IMR-90 (cell line): ENCODE measurements around the gene TACC3. TPM values are rescaled to one million over a fixed set of nuclear protein-coding genes. Genes with fewer than 3 reads are reported as not detected.

ENCODE experiments used
- ATAC-seq: fragments of 200-7000 bp; cut with Tn5 transposase; 2 replicates; pipeline ENCODE4 v1.9.1; 2020; ENCODE audit warnings: low read depth, mild to moderate bottlenecking, moderate library complexity
- BruUV-seq: library from RNA; stranded (reverse); fragments of 400-500 nt; replicated peaks from 2 replicates; lab custom pipeline; 2021; lab: Mats Ljungman, UMichigan
- CTCF ChIA-PET: fragments of 300-600 bp; formaldehyde crosslinking; extraction: SDS; loops from one replicate; lab custom pipeline; 2021; ENCODE audit warnings: antibody characterized with exemption; lab: Yijun Ruan, JAX
- POLR2A ChIA-PET: fragments of 300-600 bp; sonication (Branson Sonifier 250); formaldehyde crosslinking; loops from one replicate; lab custom pipeline; 2022; ENCODE audit warnings: antibody characterized with exemption; ENCODE audit not compliant: unreplicated experiment; lab: Charles Lee
- DNase-seq: peaks from one replicate; pipeline ENCODE4 v3.0.0; 2013
- H2AFZ ChIP-seq: replicated peaks from 2 replicates; pipeline ENCODE3; 2013; ENCODE audit warnings: low read length, mild to moderate bottlenecking; ENCODE audit not compliant: poor library complexity
- H2AK5ac ChIP-seq: 2 replicates; pipeline ENCODE4 v1.6.1; 2013; ENCODE audit warnings: low read depth, low read length, inconsistent platforms
- H2AK9ac ChIP-seq: replicated peaks from 2 replicates; pipeline ENCODE3; 2013; ENCODE audit warnings: mild to moderate bottlenecking, low read depth, low read length, moderate library complexity; ENCODE audit not compliant: poor library complexity
- H2BK120ac ChIP-seq: 2 replicates; pipeline ENCODE4 v1.6.1; 2013; ENCODE audit warnings: low read depth, low read length, inconsistent platforms
- H2BK15ac ChIP-seq: 3 replicates; pipeline ENCODE4 v1.6.1; 2013; ENCODE audit warnings: low read depth, low read length, inconsistent platforms
- H2BK20ac ChIP-seq: 2 replicates; pipeline ENCODE4 v1.6.1; 2013; ENCODE audit warnings: low read depth, mild to moderate bottlenecking, inconsistent platforms, low read length, moderate library complexity
- H2BK5ac ChIP-seq: 2 replicates; pipeline ENCODE4 v1.6.1; 2013; ENCODE audit warnings: mild to moderate bottlenecking, low read depth, low read length, inconsistent platforms; ENCODE audit not compliant: poor library complexity, severe bottlenecking
- H3K14ac ChIP-seq: replicated peaks from 2 replicates; pipeline ENCODE4 v1.6.1; 2013; ENCODE audit warnings: low read depth, low read length, inconsistent platforms
- H3K18ac ChIP-seq: 2 replicates; pipeline ENCODE4 v1.6.1; 2013; ENCODE audit warnings: low read depth, low read length, control low read depth
- H3K23ac ChIP-seq: 2 replicates; pipeline ENCODE4 v1.6.1; 2013; ENCODE audit warnings: low read depth, low read length, inconsistent platforms
- H3K27ac ChIP-seq: 2 replicates; pipeline ENCODE4 v1.5.1; 2013; ENCODE audit warnings: mild to moderate bottlenecking, control low read depth, low read length; ENCODE audit not compliant: insufficient read depth
- H3K27me3 ChIP-seq: 2 replicates; pipeline ENCODE4 v1.6.1; 2013; ENCODE audit warnings: low read length; ENCODE audit not compliant: control insufficient read depth, insufficient read depth
- H3K36me3 ChIP-seq: 2 replicates; pipeline ENCODE4 v1.6.1; 2013; ENCODE audit warnings: low read length, mixed read lengths; ENCODE audit not compliant: control insufficient read depth, insufficient read depth
- H3K4ac ChIP-seq: 2 replicates; pipeline ENCODE4 v1.6.1; 2013; ENCODE audit warnings: low read depth, low read length, inconsistent platforms
- H3K4me1 ChIP-seq: 2 replicates; pipeline ENCODE4 v1.6.1; 2013; ENCODE audit warnings: low read length, mixed read lengths; ENCODE audit not compliant: control insufficient read depth, insufficient read depth
- H3K4me2 ChIP-seq: 2 replicates; pipeline ENCODE4 v1.6.1; 2013; ENCODE audit warnings: low read depth, mild to moderate bottlenecking, control low read depth, low read length, moderate library complexity
- H3K4me3 ChIP-seq: 2 replicates; pipeline ENCODE4 v1.5.1; 2013; ENCODE audit warnings: low read depth, mild to moderate bottlenecking, control low read depth, low read length, moderate library complexity; ENCODE audit not compliant: insufficient read depth
- H3K56ac ChIP-seq: 2 replicates; pipeline ENCODE4 v1.6.1; 2013; ENCODE audit warnings: low read length, inconsistent platforms; ENCODE audit not compliant: insufficient read depth; ENCODE audit errors: extremely low read depth
- H3K79me1 ChIP-seq, 2 experiments: 2 replicates each; pipeline ENCODE4 v1.6.1; 2013; ENCODE audit warnings: low read length in 2 of 2, inconsistent platforms in 1 of 2, low read depth in 1 of 2
- H3K9ac ChIP-seq: 2 replicates; pipeline ENCODE4 v1.6.1; 2013; ENCODE audit warnings: low read depth, low read length, control low read depth
- H3K9me1 ChIP-seq: 2 replicates; pipeline ENCODE4 v1.6.1; 2013; ENCODE audit warnings: low read length, inconsistent platforms; ENCODE audit not compliant: insufficient read depth
- H3K9me3 ChIP-seq: 2 replicates; pipeline ENCODE4 v1.6.1; 2013; ENCODE audit warnings: low read length; ENCODE audit not compliant: control insufficient read depth, insufficient read depth
- H4K20me1 ChIP-seq: 2 replicates; pipeline ENCODE4 v1.6.1; 2013; ENCODE audit warnings: low read length, inconsistent platforms; ENCODE audit not compliant: insufficient read depth
- H4K5ac ChIP-seq: 2 replicates; pipeline ENCODE4 v1.6.1; 2013; ENCODE audit warnings: mild to moderate bottlenecking, low read depth, low read length, control low read depth
- H4K8ac ChIP-seq, 2 experiments: 2 replicates each; pipeline ENCODE4 v1.6.1; 2013; ENCODE audit warnings: low read depth in 2 of 2, low read length in 2 of 2, control low read depth in 1 of 2, inconsistent platforms in 1 of 2
- H4K91ac ChIP-seq: 2 replicates; pipeline ENCODE4 v1.6.1; 2013; ENCODE audit warnings: low read depth, low read length, inconsistent platforms; ENCODE audit not compliant: insufficient read depth
- CHD1 ChIP-seq: IDR thresholded peaks from 2 replicates; pipeline ENCODE4 v1.6.1; 2012; ENCODE audit warnings: low read depth, low read length, improper control_type of control experiment
- MAZ ChIP-seq: IDR thresholded peaks from 2 replicates; pipeline ENCODE4 v1.6.1; 2012; ENCODE audit warnings: low read depth, mild to moderate bottlenecking, low read length, improper control_type of control experiment, moderate library complexity, borderline replicate concordance
- MXI1 ChIP-seq: IDR thresholded peaks from 2 replicates; pipeline ENCODE4 v1.6.1; 2012; ENCODE audit warnings: low read depth, mild to moderate bottlenecking, low read length, moderate library complexity, borderline replicate concordance
- POLR2A ChIP-seq: IDR thresholded peaks from 2 replicates; pipeline ENCODE4 v1.6.1; 2012; ENCODE audit warnings: mild to moderate bottlenecking, low read depth, low read length
- RAD21 ChIP-seq: IDR thresholded peaks from 2 replicates; pipeline ENCODE4 v1.6.1; 2012; ENCODE audit warnings: low read length, improper control_type of control experiment
- RCOR1 ChIP-seq: IDR thresholded peaks from 2 replicates; pipeline ENCODE4 v1.6.1; 2012; ENCODE audit warnings: mild to moderate bottlenecking, low read length, improper control_type of control experiment; ENCODE audit not compliant: insufficient replicate concordance
- RFX5 ChIP-seq: IDR thresholded peaks from 2 replicates; pipeline ENCODE4 v1.8.0; 2012; ENCODE audit warnings: low read depth, mild to moderate bottlenecking, low read length, moderate library complexity
- WGBS, 2 experiments: methylation state at CpG; one replicate each; pipeline versions ENCODE4 v1.1.5 to v1.1.7; 2013; ENCODE audit warnings: missing lambda C conversion rate in 2 of 2; ENCODE audit not compliant: insufficient read length in 1 of 2; ENCODE audit errors: extremely low coverage in 2 of 2; 5-methylcytosine and 5-hydroxymethylcytosine counted together
- dilution Hi-C: fragments of 300-500 bp; cut with HindIII; formaldehyde crosslinking; loops from one replicate; pipeline ENCODE4 v1.14.3; 2018; ENCODE audit warnings: low sequenced_read_pairs; ENCODE audit not compliant: unreplicated experiment
- in situ Hi-C: fragments of 300-500 bp; cut with MboI; formaldehyde crosslinking; loops from 3 replicates; pipeline ENCODE4 v1.14.3; 2019; ENCODE audit warnings: low sequenced_read_pairs, inconsistent platforms, mixed read lengths
- intact Hi-C: fragments of 100-400 bp; cut with micrococcal nuclease; formaldehyde crosslinking; loops from 2 replicates; pipeline ENCODE4 v1.10.0; 2022
- polyA plus RNA-seq, 3 experiments: library from polyadenylated mRNA; depleted of rRNA; stranded (reverse); fragments of >200 nt; gene quantifications; 2 replicates each; pipeline ENCODE4 v1.2.3, GENCODE V29; 2012; ENCODE audit warnings: low replicate concordance in 1 of 3
- total RNA-seq: library from RNA; depleted of rRNA; stranded (reverse); fragments of >200 nt; gene quantifications from 2 replicates; pipeline ENCODE4 v1.2.3, GENCODE V29; 2012
- TF ChIP-seq, protein P1 (sequence below): conservative IDR thresholded peaks from 2 replicates; pipeline ENCODE4 v1.5.1; 2012; ENCODE audit warnings: mild to moderate bottlenecking, low read depth, low read length, improper control_type of control experiment
- TF ChIP-seq, protein P2 (sequence below): fragments of 150-350 bp; IDR thresholded peaks from 2 replicates; pipeline ENCODE4 v1.6.1; 2016; ENCODE audit warnings: low read depth, mild to moderate bottlenecking, low read length, moderate library complexity, borderline replicate concordance

TACC3 gene
- total and polyA plus RNA-seq, 2 of the 4 experiments (the other 2 are of a cell fraction): 15.1 to 49.7 TPM

GRCh38 chr4:1786544-1787362, 65.4 kb downstream of the TACC3 start (continued):
- TF ChIP-seq, protein P1, sequence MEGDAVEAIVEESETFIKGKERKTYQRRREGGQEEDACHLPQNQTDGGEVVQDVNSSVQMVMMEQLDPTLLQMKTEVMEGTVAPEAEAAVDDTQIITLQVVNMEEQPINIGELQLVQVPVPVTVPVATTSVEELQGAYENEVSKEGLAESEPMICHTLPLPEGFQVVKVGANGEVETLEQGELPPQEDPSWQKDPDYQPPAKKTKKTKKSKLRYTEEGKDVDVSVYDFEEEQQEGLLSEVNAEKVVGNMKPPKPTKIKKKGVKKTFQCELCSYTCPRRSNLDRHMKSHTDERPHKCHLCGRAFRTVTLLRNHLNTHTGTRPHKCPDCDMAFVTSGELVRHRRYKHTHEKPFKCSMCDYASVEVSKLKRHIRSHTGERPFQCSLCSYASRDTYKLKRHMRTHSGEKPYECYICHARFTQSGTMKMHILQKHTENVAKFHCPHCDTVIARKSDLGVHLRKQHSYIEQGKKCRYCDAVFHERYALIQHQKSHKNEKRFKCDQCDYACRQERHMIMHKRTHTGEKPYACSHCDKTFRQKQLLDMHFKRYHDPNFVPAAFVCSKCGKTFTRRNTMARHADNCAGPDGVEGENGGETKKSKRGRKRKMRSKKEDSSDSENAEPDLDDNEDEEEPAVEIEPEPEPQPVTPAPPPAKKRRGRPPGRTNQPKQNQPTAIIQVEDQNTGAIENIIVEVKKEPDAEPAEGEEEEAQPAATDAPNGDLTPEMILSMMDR: no peak

DNA sequence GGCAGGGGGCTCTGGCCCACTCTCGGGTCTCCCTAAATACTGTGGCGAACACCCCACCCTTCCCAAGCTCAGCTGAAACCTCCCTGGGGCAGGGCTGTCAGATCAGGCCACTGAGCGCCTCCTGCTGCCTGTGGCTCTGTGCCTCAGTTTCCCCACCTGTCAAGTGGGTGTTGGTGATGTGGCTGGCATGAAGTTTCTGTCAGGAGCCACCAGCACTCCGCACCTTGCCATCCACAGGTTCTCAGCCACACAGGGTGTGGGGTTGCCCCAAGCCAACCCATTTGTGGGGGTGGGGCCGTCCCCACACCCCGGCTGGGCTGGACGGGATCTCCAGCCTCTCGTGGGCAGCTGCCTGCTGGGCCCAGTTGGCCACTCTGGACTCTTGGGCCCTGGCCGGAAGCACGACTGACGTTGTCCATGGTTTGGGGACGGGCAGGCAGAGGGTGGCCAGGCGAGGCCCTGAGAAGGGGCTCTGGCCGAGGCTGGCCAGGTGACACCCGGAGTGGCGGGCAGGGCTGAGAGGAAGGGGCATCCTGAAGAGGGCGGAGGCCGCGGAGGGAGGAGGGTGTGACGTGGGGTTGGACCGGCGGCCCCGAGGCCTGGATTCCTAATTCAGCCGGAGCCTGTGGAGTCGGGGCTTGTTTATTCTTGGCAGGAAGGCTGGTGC, 66.2 kb downstream of the TACC3 start:
- H2AK5ac ChIP-seq: no peak overlapping the region
- ChIA-PET POLR2A (no interaction called here), CTCF (no interaction called here)
- no peak overlapping the region for H3K9ac ChIP-seq
- no peaks in the 10 kb centered on the region for H3K9me3 ChIP-seq
- H3K4ac ChIP-seq: no peak overlapping the region
- H3K27ac ChIP-seq: no peak overlapping the region
- no TSS peak for BruUV-seq
- no peaks in the 10 kb centered on the region for H3K9me1 ChIP-seq
- H4K20me1 ChIP-seq: no peaks in the 10 kb centered on the region; the same call in 1 of the 2 replicates
- ATAC-seq (no peak), DNase-seq (no peak)
- no peak overlapping the region for H4K5ac ChIP-seq
- no peak overlapping the region for H3K56ac ChIP-seq
- WGBS, 2 experiments: 37% methylated on average over 10 of the region's 25 CpGs; no CpG with 5 or more reads in 1 of the 2 experiments
- H3K23ac ChIP-seq: no peak overlapping the region
- dilution Hi-C loops: no loop called here
- no peak overlapping the region for H2BK5ac ChIP-seq
- no peak overlapping the region for H3K18ac ChIP-seq
- no peaks in the 10 kb centered on the region for H3K36me3 ChIP-seq
- in situ Hi-C loops: no loop called here
- no peak overlapping the region for H4K91ac ChIP-seq
- no peak overlapping the region for H3K14ac ChIP-seq
- H2BK120ac ChIP-seq: no peak overlapping the region
- intact Hi-C loops: no loop called here
- peak overlapping the region; percentile 41 for H2AFZ ChIP-seq
- no peak overlapping the region for H2AK9ac ChIP-seq
- no peaks in the 10 kb centered on the region; the same call in 1 of the 2 replicates for H3K4me1 ChIP-seq
- H3K4me3 ChIP-seq: no peak overlapping the region
- H3K27me3 ChIP-seq: peaks cover 28% of the 10 kb centered on the region; the same call in 1 of the 2 replicates
- TF ChIP-seq MAZ (no peak), CHD1 (no peak), MXI1 (no peak), RFX5 (no peak), POLR2A (no peak), RAD21 (no peak), RCOR1 (no peak)
- TF ChIP-seq, protein P1: no peak
- TF ChIP-seq, protein P2, sequence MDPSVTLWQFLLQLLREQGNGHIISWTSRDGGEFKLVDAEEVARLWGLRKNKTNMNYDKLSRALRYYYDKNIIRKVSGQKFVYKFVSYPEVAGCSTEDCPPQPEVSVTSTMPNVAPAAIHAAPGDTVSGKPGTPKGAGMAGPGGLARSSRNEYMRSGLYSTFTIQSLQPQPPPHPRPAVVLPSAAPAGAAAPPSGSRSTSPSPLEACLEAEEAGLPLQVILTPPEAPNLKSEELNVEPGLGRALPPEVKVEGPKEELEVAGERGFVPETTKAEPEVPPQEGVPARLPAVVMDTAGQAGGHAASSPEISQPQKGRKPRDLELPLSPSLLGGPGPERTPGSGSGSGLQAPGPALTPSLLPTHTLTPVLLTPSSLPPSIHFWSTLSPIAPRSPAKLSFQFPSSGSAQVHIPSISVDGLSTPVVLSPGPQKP: no peak
- no peak overlapping the region for H3K4me2 ChIP-seq
- H3K79me1 ChIP-seq: no peaks in the 10 kb centered on the region
- no peak overlapping the region for H2BK20ac ChIP-seq
- no peak overlapping the region for H4K8ac ChIP-seq
- no peak overlapping the region for H2BK15ac ChIP-seq
